GM18858 (cell line): ENCODE data around the gene PHF5A.
A peak's percentile ranks its signal among the peaks of the same experiment; 100 is the strongest.

ENCODE experiments used
- ATAC-seq: cut with Tn5 transposase; IDR thresholded peaks from one replicate; pipeline ENCODE4 v1.9.1; 2021; ENCODE audit not compliant: unreplicated experiment

The PHF5A gene, protein sequence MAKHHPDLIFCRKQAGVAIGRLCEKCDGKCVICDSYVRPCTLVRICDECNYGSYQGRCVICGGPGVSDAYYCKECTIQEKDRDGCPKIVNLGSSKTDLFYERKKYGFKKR

GRCh38 chr22:41468381-41469217 lies at the start of gene PHF5A, which contains the start of gene ACO2:
Gene PHF5A (minus strand): TSS chr22:41468692. CDS start chr22:41468653, 39 bp downstream.
Gene ACO2 (plus strand): TSS chr22:41469117. CDS start chr22:41469147, 30 bp downstream.
- peak; percentile 67 for ATAC-seq

DNA sequence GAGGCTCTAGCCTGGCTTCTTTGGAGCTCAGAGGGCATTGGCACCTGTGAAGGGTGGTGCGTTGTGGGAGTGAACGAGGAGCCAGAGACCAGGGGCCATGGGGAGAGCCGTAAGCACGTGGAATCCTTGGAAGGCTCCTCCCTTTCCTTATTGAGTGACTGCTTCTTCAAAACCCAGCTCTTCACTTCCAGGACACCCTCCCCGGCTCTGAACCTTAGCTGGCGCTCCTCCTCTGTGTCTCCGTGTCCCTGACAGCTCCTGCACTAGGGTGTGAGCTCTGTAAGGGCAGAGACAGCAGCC lies 49.5 kb upstream of the PHF5A start:
- ATAC-seq: no peak

DNA sequence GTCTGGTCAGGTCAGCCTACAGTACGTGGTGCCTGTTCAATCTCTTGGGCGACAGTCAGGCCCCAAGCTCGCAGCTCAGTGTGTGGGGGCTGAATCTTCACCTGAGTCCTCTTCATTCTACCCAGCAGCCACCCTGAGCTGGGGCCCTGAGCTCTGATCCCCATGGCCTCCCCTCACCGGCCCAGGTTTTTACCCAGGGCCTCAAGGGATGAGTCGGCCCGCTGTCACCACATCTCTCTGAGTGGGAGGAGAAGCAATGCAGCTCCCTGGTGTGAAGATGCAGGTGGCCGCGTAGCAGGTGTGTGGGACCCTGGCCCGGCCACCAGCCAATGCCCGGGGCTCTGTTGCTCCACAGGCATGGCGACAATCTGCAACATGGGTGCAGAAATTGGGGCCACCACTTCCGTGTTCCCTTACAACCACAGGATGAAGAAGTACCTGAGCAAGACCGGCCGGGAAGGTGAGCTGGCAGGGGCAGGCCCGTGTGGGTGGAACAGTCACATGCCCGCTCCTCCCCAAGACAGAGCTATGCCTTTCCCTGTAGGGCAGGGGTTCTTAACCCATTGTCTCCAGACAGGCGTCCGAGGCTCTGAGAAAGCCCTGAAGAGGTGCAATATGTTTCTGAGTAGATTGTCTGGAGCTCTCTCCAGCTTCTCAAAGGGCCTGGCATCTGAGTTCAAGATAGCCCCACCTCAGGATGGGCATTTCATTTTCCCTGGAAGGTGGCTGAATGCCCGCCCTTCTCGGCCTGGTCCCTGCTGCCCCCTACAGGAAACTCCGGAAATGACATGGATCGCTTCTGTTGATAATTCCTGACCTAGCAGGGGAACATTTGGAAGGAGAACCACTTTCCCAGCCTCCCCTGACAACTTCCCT lies 48.9 kb upstream of the PHF5A start:
- no peak for ATAC-seq

DNA sequence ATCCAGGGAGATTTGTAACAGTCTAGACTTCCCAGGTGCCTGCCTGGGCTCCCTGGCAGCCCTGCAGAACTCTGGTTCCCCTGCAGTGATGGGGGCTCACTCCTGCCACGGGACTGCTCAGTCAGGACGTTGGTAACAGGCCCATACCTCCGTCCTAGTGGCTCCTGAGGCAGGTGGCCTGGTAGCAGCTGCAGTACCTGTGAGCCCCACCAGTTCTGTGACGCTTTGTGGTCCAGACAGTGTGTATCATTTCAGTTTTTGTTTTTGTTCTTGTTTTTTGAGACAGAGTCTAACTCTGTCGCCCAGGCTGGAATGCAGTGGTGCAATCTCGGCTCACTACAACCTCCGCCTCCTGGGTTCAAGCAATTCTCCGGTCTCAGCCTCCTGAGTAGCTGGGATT lies 48.0 kb upstream of the PHF5A start:
- ATAC-seq: no peak

GRCh38 chr22:41513391-41513790 lies 44.9 kb upstream of the PHF5A start:
- no peak for ATAC-seq

GRCh38 chr22:41512421-41513194 lies 44.1 kb upstream of the PHF5A start:
- no peak for ATAC-seq

DNA sequence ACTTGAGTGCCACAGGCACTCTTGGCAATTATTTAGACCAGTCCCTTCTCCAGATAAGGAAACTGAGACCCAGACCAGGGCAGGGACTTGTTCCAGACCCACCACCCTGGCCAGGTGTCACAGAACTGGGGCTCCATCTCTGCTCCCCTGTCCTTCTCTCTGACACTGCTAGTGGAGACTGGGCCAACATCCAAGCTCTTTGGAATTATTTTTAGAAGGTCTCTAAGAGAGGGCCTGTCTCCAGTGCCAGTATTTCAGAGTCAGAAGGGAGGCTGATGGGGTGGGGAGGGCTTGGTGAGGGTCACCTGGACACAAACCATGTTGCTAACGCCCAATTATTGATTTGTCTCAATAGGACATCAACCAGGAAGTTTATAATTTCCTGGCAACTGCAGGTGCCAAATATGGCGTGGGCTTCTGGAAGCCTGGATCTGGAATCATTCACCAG lies 43.1 kb upstream of the PHF5A start:
- ATAC-seq: no peak

DNA sequence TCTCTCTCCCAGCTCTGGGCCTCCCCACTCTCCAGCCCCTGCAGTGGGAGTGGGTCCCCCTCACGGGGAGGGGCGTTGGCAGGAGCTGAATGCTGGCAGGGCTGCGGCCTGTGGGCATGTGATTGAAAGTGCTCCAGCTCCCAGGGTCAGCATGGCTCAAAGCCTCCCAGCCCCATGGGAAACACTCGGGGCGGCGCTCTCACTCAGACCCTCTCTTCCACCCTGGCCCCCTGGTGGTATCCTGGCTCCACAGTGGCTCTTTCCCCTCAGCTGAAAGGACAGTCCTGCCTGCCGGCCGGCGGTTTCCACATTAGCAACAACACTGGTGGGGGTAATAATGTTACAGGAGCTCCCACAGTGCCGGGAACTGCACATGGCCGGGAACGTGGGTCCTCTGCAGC lies 40.3 kb upstream of the PHF5A start:
- ATAC-seq: no peak

- no peak for ATAC-seq
Observed at GRCh38 chr22:41507330-41508063, 39.0 kb upstream of the PHF5A start.

DNA sequence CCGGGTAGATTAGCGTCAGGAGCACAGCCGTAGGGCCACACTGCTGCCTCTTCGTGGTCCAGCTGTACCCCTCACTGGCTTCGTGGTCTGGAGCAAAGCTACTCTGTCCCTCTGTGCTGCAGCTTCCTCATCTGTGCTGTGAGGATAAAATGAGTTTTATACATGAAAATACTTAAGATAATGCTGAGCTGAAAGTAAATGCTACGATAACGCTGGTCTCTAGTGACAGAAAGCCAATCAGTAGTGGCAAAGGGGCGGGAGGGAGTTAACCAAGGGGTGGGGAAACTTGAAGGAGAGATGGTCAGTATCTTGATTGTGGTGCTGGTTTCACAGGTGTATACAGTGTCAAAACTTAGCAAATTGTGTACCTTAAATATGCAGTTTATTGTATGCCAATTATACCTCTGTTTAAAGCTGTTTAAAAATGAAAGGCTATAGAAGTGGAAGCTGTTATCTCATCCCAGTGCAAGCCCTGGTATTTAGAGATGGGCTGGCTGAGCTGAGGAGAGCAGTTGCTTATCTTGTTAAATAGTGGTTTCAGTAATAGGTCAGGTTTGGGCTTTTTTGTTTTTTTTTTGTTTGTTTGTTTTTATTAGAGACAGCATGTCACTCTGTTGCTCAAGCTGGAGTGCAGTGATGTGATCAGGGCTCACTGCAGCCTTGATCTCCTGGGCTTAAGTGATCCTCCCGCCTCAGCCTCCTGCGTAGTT lies 37.2 kb upstream of the PHF5A start:
- ATAC-seq: no peak

DNA sequence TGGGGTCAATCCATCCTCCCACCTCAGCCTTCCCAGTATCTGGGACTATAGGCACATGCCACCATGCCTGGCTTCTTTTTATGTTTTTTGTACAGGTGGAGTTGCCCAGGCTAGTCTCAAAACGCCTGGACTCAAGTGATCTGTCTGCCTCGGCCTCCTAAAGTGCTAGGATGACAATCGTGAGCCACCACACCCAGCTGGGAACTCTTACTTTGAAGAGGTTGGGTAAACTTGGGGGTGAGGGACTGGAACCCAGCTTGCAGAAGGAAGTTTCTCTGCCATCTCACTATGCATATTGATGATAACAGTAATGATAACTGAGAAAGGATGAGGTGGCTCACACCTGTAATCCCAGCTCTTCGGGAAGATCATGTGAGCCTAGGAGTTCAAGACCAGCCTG lies 36.3 kb upstream of the PHF5A start:
- ATAC-seq: no peak

DNA sequence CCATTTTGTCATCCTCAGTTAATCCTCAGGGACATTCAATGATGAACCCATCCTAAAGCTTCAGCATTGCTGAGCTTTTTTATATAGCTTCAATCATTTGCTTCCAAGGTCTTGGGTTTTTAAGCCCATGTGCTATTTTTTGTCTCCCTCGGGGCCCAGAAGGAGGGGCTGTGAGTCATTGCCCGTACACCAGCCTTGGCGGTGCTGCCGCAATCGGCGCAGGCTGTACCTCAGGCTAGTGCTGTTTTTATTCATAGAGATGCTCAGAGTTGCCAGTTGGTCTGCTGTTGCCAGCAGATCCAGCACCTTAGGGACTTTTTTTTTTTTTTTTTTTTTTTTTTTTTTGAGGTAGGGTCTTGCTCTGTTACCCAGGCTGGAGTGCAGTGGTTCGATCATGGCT lies 35.9 kb upstream of the PHF5A start:
- no peak for ATAC-seq

GRCh38 chr22:41501209-41501608 lies 32.7 kb upstream of the PHF5A start:
- ATAC-seq: no peak

- ATAC-seq: no peak
Observed at GRCh38 chr22:41500303-41500702, 31.8 kb upstream of the PHF5A start.

DNA sequence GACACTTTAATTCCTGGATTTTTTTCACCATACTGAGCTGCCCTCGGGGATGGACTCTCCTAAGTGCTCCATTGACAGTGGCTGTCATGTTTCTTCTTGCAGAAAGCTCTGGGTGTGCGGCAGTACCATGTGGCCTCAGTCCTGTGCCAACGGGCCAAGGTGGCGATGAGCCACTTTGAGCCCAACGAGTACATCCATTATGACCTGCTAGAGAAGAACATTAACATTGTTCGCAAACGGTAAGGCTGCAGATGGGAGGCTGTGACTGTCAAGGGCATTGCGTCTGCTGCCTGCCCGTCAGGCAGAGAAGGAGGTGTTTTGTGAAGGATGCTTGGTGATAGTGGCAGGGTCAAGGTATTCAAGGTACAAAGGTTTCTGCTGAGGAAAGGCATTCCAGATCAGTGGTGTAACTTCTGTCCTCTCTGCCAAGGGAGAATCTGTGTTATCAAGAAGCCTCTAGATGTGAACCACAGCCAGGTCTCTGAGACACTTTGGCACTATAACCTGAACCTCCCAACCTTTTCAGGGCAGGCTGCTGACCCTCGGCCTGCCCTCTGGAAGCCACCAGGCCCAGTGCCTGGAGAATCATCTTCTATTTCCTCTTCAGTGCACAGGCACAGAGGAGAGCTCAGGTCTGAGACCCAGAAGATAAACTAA lies 31.3 kb upstream of the PHF5A start:
- no peak for ATAC-seq

DNA sequence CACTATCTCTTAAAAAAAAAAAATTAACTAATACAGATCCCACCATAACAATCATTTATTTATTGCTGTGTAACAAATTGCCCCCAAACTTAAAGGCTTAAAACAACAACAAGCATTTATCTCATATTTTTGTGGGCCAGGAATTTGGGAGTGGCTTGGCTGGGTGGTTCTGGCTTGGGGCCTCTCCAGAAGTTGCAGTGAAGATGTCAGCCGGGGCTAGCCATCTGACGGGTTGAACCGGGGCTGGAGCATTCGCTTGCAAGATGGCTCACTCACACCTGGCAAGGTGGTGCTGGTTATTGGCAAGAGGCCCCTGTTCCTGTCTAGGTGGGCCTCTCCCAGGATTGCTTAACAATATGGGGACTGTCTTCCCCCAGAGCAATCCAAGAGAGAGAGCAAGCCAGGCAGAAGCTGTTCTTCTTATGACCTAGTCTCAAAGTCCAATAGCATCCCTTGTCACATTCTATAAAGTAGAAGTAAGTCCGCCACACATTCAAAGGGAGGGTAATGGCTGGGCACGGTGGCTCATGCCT lies 29.9 kb upstream of the PHF5A start:
- ATAC-seq: no peak

DNA sequence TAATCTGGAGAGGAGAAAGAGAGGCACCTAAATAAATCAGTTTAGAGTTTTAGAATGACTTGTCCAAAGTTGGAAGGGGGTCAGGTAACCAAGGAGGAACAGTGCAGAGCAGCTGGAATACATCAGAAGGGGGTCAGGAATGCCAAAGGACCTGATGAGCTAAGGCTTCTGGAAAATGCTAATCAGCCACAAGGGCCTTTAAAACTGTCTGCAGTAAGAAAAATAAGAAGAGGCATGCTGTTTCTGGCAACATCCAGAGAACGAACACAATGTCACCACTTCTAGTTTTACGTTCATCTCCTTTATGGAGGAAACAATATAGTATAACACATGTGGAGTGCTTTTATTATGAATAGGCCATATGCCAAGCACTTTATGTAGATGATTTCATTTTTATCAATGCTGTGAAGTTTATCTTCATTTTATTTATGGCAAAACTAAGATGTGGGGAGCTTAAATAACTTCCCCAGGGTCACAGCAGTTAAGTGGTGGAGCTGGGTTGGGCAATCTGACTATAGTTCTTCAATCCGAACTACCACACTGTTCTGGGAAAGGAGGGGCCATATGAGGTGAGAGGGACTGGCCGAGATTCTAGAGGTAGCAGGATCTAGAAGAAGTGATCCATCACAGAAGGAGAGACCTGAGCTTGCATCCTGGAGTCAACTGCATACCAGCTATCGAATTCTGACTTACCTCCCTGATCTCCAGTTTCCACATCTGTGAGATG lies 23.0 kb upstream of the PHF5A start:
- no peak for ATAC-seq
